Nephron progenitor cell (in vitro differentiated cells): ENCODE data around the gene EIF1.

Source experiments
- DNase-seq: peaks from one replicate; pipeline ENCODE4 v3.0.0; 2021
- H3K27ac Mint-ChIP-seq: 2 replicates; pipeline ENCODE4 v1.8.0; 2021; ENCODE audit warnings: mild to moderate bottlenecking, moderate library complexity, mixed read lengths
- H3K27me3 Mint-ChIP-seq: 2 replicates; pipeline ENCODE4 v1.8.0; 2021; ENCODE audit warnings: mild to moderate bottlenecking, low read depth, mixed read lengths; ENCODE audit not compliant: poor library complexity
- H3K36me3 Mint-ChIP-seq: 2 replicates; pipeline ENCODE4 v1.8.0; 2021; ENCODE audit warnings: low read depth, mixed read lengths
- H3K4me1 Mint-ChIP-seq: 2 replicates; pipeline ENCODE4 v1.8.0; 2021; ENCODE audit warnings: mixed read lengths
- H3K4me3 Mint-ChIP-seq: 2 replicates; pipeline ENCODE4 v1.8.0; 2021; ENCODE audit warnings: mild to moderate bottlenecking, moderate library complexity, mixed read lengths
- H3K9me3 Mint-ChIP-seq: 2 replicates; pipeline ENCODE4 v1.8.0; 2021; ENCODE audit warnings: mild to moderate bottlenecking, moderate library complexity, mixed read lengths
- CTCF ChIP-seq: fragments of 200-600 bp; sonication (generic); IDR thresholded peaks from 2 replicates; pipeline ENCODE4 v1.5.0; 2021; ENCODE audit warnings: antibody characterized with exemption

EIF1 gene

GRCh38 chr17:41687828-41688640, 651 bp upstream of the EIF1 start:
- no peak for DNase-seq
- peak overlapping the region; percentile 97 for H3K4me3 Mint-ChIP-seq
- H3K4me1 Mint-ChIP-seq, result peaks cover 32% of the 10 kb centered on the region
- H3K27ac Mint-ChIP-seq, result peak overlapping the region; percentile 89
- H3K27me3 Mint-ChIP-seq, result no peaks in the 10 kb centered on the region
- TF ChIP-seq CTCF, result no peak
- peaks cover 19% of the 10 kb centered on the region for H3K9me3 Mint-ChIP-seq
- peaks cover 36% of the 10 kb centered on the region for H3K36me3 Mint-ChIP-seq

- H3K9me3 Mint-ChIP-seq, result peaks cover 19% of the 10 kb centered on the region
- no peaks in the 10 kb centered on the region for H3K27me3 Mint-ChIP-seq
- H3K36me3 Mint-ChIP-seq, result peaks cover 41% of the 10 kb centered on the region
- peak overlapping the region; percentile 97 for H3K4me3 Mint-ChIP-seq
- DNase-seq, result peak; percentile 53
- peak; percentile 65 for TF ChIP-seq CTCF
- H3K27ac Mint-ChIP-seq, result peak overlapping the region; percentile 100
- H3K4me1 Mint-ChIP-seq, result peaks cover 19% of the 10 kb centered on the region
These were observed 1.0 kb downstream of the EIF1 start for GRCh38 chr17:41689497-41690299.

GRCh38 chr17:41690497-41690896, 1.8 kb downstream of the EIF1 start:
- no peak for DNase-seq
- Mint-ChIP-seq H3K27ac (no peak overlapping the region), H3K27me3 (no peaks in the 10 kb centered on the region), H3K9me3 (peaks cover 16% of the 10 kb centered on the region), H3K36me3 (peaks cover 41% of the 10 kb centered on the region), H3K4me1 (peaks cover 19% of the 10 kb centered on the region), H3K4me3 (peak overlapping the region; percentile 97)
- TF ChIP-seq CTCF, result no peak

- DNase-seq, result no peak
- Mint-ChIP-seq H3K27ac (no peak overlapping the region), H3K27me3 (no peaks in the 10 kb centered on the region), H3K36me3 (peaks cover 41% of the 10 kb centered on the region), H3K4me1 (peaks cover 26% of the 10 kb centered on the region), H3K4me3 (peak overlapping the region; percentile 97), H3K9me3 (peaks cover 9% of the 10 kb centered on the region)
- TF ChIP-seq CTCF, result no peak
These were observed 2.5 kb downstream of the EIF1 start for GRCh38 chr17:41691031-41691777.

GRCh38 chr17:41692722-41693521, 4.2 kb downstream of the EIF1 start:
- H3K4me3 Mint-ChIP-seq, result no peak overlapping the region
- no peak for DNase-seq

More at GRCh38 chr17:41692722-41693521, 4.2 kb downstream of the EIF1 start:
- Mint-ChIP-seq H3K4me1 (peaks cover 35% of the 10 kb centered on the region), H3K36me3 (peaks cover 41% of the 10 kb centered on the region), H3K27me3 (peaks cover 1% of the 10 kb centered on the region), H3K9me3 (peaks cover 1% of the 10 kb centered on the region), H3K27ac (peak overlapping the region; percentile 92)
- TF ChIP-seq CTCF, result no peak
